Left lung (tissue), 10 donors: ENCODE measurements around the gene ESR1. TPM values are rescaled to one million over a fixed set of nuclear protein-coding genes. Genes with fewer than 3 reads are reported as not detected.

Source experiments
- ATAC-seq: fragments of 200-7000 bp; cut with Tn5 transposase; one replicate; pipeline ENCODE4 v1.9.1; 2020; ENCODE audit warnings: moderate library complexity
- DNase-seq, 4 donors: peaks; one replicate each; pipeline ENCODE4 v3.0.0-alpha.2; 2013 to 2020
- H3K27ac ChIP-seq, 2 donors: fragments of 200-600 bp; sonication (generic) in 1 of 2; one replicate each; pipeline versions ENCODE4 v1.5.0 to v1.8.0; 2020 to 2021
- H3K27me3 ChIP-seq, 2 donors: fragments of 200-600 bp; sonication (generic) in 1 of 2; one replicate each; pipeline versions ENCODE4 v1.5.0 to v1.8.0; 2020 to 2021
- H3K36me3 ChIP-seq, 2 donors: fragments of 200-600 bp; sonication (generic) in 1 of 2; one replicate each; pipeline versions ENCODE4 v1.5.0 to v1.8.0; 2020 to 2021
- H3K4me1 ChIP-seq, 2 donors: fragments of 200-600 bp; one replicate each; pipeline ENCODE4 v1.8.0; 2021
- H3K4me3 ChIP-seq, 2 donors: fragments of 200-600 bp; sonication (generic) in 1 of 2; one replicate each; pipeline versions ENCODE4 v1.5.0 to v1.8.0; 2020 to 2021; ENCODE audit warnings: mild to moderate bottlenecking in 1 of 2
- H3K9me3 ChIP-seq, 2 donors: fragments of 200-600 bp; sonication (generic) in 1 of 2; one replicate each; pipeline versions ENCODE4 v1.5.0 to v1.8.0; 2020 to 2021
- CTCF ChIP-seq, 2 donors: fragments of 200-600 bp; sonication (generic) in 1 of 2; IDR thresholded peaks; one replicate each; pipeline versions ENCODE4 v1.5.0 to v1.8.0; 2021; ENCODE audit warnings: antibody characterized with exemption in 2 of 2
- intact Hi-C, 2 donors: fragments of 100-400 bp; cut with DNase I; formaldehyde crosslinking; loops; one replicate each; pipeline versions ENCODE4 v1.11.2 to v1.14.2; 2022
- polyA plus RNA-seq, 6 donors: library from polyadenylated mRNA; unstranded; fragments of 120-200 nt; gene quantifications; one replicate each; pipeline ENCODE4 v1.2.1, GENCODE V29; 2013; ENCODE audit not compliant: insufficient read length in 6 of 6
- total RNA-seq, 2 donors: library from RNA; stranded (reverse); fragmentation: NEBNext Ultra II Directional; extraction: Animal tissue kit (Norgen Biotek cat#: 25700); gene quantifications; one replicate each; pipeline ENCODE4 v1.2.1, GENCODE V29; 2021
- donor health status: DM: no; HTN: yes; CAD: no.
- donor health status: DM: no; HTN: no; CAD: no.

The ESR1 gene
- total and polyA plus RNA-seq, 8 donors, result 0.91 to 2.7 (median 1.7) TPM

GRCh38 chr6:151782560-151782959 is 24.9 kb upstream of the ESR1 start:
- Histone ChIP-seq H3K4me3 (no peak overlapping the region), H3K27ac (no peak overlapping the region), H3K9me3 (no peaks in the 10 kb centered on the region), H3K27me3 (no peaks in the 10 kb centered on the region), H3K36me3 (no peaks in the 10 kb centered on the region), H3K4me1 (no peaks in the 10 kb centered on the region)
- ATAC-seq (no peak), DNase-seq (no peak)
- TF ChIP-seq CTCF (IDR thresholded peaks at IDR 0.05), result no peak
- intact Hi-C loops, result no loop called here

- no peak overlapping the region for H3K27ac ChIP-seq
- H3K4me3 ChIP-seq, result no peak overlapping the region
- no peak for ATAC-seq
- H3K36me3 ChIP-seq, result no peaks in the 10 kb centered on the region
- intact Hi-C loops, result no loop called here
- no peaks in the 10 kb centered on the region for H3K27me3 ChIP-seq
- H3K9me3 ChIP-seq, result no peaks in the 10 kb centered on the region
- no peaks in the 10 kb centered on the region for H3K4me1 ChIP-seq
- no peak for DNase-seq
- TF ChIP-seq CTCF (IDR thresholded peaks at IDR 0.05), result no peak
Measured at GRCh38 chr6:151783692-151784091, 23.8 kb upstream of the ESR1 start.

GRCh38 chr6:151784441-151785214 is 22.9 kb upstream of the ESR1 start:
- Histone ChIP-seq H3K9me3 (no peaks in the 10 kb centered on the region), H3K27me3 (no peaks in the 10 kb centered on the region)

GRCh38 chr6:151796842-151797530 is 10.5 kb upstream of the ESR1 start:
- Histone ChIP-seq H3K36me3 (no peaks in the 10 kb centered on the region), H3K27me3 (no peaks in the 10 kb centered on the region), H3K4me3 (no peak overlapping the region), H3K27ac (no peak overlapping the region), H3K4me1 (no peaks in the 10 kb centered on the region), H3K9me3 (no peaks in the 10 kb centered on the region)
- ATAC-seq (no peak), DNase-seq (no peak)
- intact Hi-C loops, result no loop called here
- TF ChIP-seq CTCF (IDR thresholded peaks at IDR 0.05), result no peak

More at GRCh38 chr6:151784441-151785214, 22.9 kb upstream of the ESR1 start:
- intact Hi-C loops, result no loop called here
- Histone ChIP-seq H3K27ac (no peak overlapping the region), H3K4me3 (no peak overlapping the region), H3K4me1 (no peaks in the 10 kb centered on the region), H3K36me3 (no peaks in the 10 kb centered on the region)
- no peak for DNase-seq
- no peak for ATAC-seq
- no peak for TF ChIP-seq CTCF (IDR thresholded peaks at IDR 0.05)

- Histone ChIP-seq H3K9me3 (no peaks in the 10 kb centered on the region), H3K4me1 (peaks cover 9 to 17% of the 10 kb centered on the region in 2 donors), H3K36me3 (no peaks in the 10 kb centered on the region), H3K27ac (no peak overlapping the region), H3K4me3 (no peak overlapping the region), H3K27me3 (peaks cover 22 to 47% of the 10 kb centered on the region in 2 donors)
- no peak for ATAC-seq
- TF ChIP-seq CTCF (IDR thresholded peaks at IDR 0.05), result no peak
- intact Hi-C loops, result no loop called here
- DNase-seq, result no peak
Measured at GRCh38 chr6:151803743-151804142, 3.7 kb upstream of the ESR1 start.
